H9 (cell line): ENCODE data around the gene KSR1. TPM values are rescaled to one million over a fixed set of nuclear protein-coding genes. Genes with fewer than 3 reads are reported as not detected.

ENCODE experiments used
- DNase-seq: peaks from one replicate; pipeline ENCODE4 v3.0.0-alpha.2; 2017
- H2AFZ ChIP-seq: one replicate; pipeline ENCODE4 v1.6.1; 2013; ENCODE audit warnings: mild to moderate bottlenecking, low read length, control low read depth, moderate library complexity
- H2AK5ac ChIP-seq: 2 replicates; pipeline ENCODE4 v1.6.1; 2013; ENCODE audit warnings: low read length, control low read depth, mixed read lengths; ENCODE audit not compliant: insufficient read length
- H2BK120ac ChIP-seq: one replicate; pipeline ENCODE4 v1.6.1; 2013; ENCODE audit warnings: low read depth, mild to moderate bottlenecking, low read length, control low read depth, inconsistent platforms; ENCODE audit not compliant: poor library complexity, severe bottlenecking
- H2BK12ac ChIP-seq: 2 replicates; pipeline ENCODE4 v1.6.1; 2013; ENCODE audit warnings: low read length, control low read depth, mixed read lengths, low read depth; ENCODE audit not compliant: insufficient read length
- H2BK15ac ChIP-seq: 2 replicates; pipeline ENCODE4 v1.6.1; 2013; ENCODE audit warnings: low read depth, low read length, control low read depth
- H2BK20ac ChIP-seq: one replicate; pipeline ENCODE4 v1.6.1; 2013; ENCODE audit warnings: low read depth, mild to moderate bottlenecking, low read length, control low read depth, inconsistent platforms; ENCODE audit not compliant: poor library complexity, severe bottlenecking
- H2BK5ac ChIP-seq: 2 replicates; pipeline ENCODE4 v1.6.1; 2013; ENCODE audit warnings: low read length, control low read depth, mixed read lengths; ENCODE audit not compliant: insufficient read length
- H3K14ac ChIP-seq: 2 replicates; pipeline ENCODE4 v1.6.1; 2013; ENCODE audit warnings: low read length, control low read depth; ENCODE audit not compliant: insufficient read depth
- H3K18ac ChIP-seq: 2 replicates; pipeline ENCODE4 v1.6.1; 2013; ENCODE audit warnings: low read depth, mild to moderate bottlenecking, mixed read lengths, low read length, control low read depth; ENCODE audit not compliant: insufficient read length
- H3K23ac ChIP-seq: 2 replicates; pipeline ENCODE4 v1.6.1; 2013; ENCODE audit warnings: low read length, control low read depth, mixed read lengths, low read depth; ENCODE audit not compliant: insufficient read length
- H3K23me2 ChIP-seq: 2 replicates; pipeline ENCODE4 v1.6.1; 2013; ENCODE audit warnings: low read depth, mild to moderate bottlenecking, mixed read lengths, low read length, control low read depth; ENCODE audit not compliant: insufficient read length, poor library complexity, severe bottlenecking
- H3K27ac ChIP-seq: 2 replicates; pipeline ENCODE4 v1.5.1; 2013; ENCODE audit warnings: low read length, control low read depth, mixed read lengths, low read depth; ENCODE audit not compliant: insufficient read length
- H3K27me3 ChIP-seq: 2 replicates; pipeline ENCODE4 v1.6.1; 2013; ENCODE audit warnings: low read length, control low read depth, inconsistent platforms; ENCODE audit not compliant: insufficient read depth
- H3K4ac ChIP-seq: 2 replicates; pipeline ENCODE4 v1.6.1; 2013; ENCODE audit warnings: low read depth, mild to moderate bottlenecking, control low read depth, inconsistent platforms, low read length, moderate library complexity
- H3K4me1 ChIP-seq: 2 replicates; pipeline ENCODE4 v1.6.1; 2013; ENCODE audit warnings: low read length, control low read depth, inconsistent platforms; ENCODE audit not compliant: insufficient read depth
- H3K4me2 ChIP-seq: 2 replicates; pipeline ENCODE4 v1.6.1; 2013; ENCODE audit warnings: low read length, control low read depth, mixed read lengths; ENCODE audit not compliant: insufficient read length, insufficient read depth
- H3K56ac ChIP-seq: 2 replicates; pipeline ENCODE4 v1.6.1; 2013; ENCODE audit warnings: low read depth, mild to moderate bottlenecking, mixed read lengths, low read length, control low read depth; ENCODE audit not compliant: insufficient read length
- H3K79me1 ChIP-seq: 2 replicates; pipeline ENCODE4 v1.6.1; 2013; ENCODE audit warnings: low read depth, mild to moderate bottlenecking, moderate library complexity, low read length, control low read depth, inconsistent platforms; ENCODE audit not compliant: insufficient read depth, poor library complexity, severe bottlenecking
- H3K79me2 ChIP-seq: 2 replicates; pipeline ENCODE4 v1.6.1; 2013; ENCODE audit warnings: low read length, control low read depth, inconsistent platforms; ENCODE audit not compliant: insufficient read depth
- H3K9ac ChIP-seq: 2 replicates; pipeline ENCODE4 v1.6.1; 2013; ENCODE audit warnings: low read length, control low read depth, mixed read lengths; ENCODE audit not compliant: insufficient read length; ENCODE audit errors: extremely low read depth
- H3K9me3 ChIP-seq: one replicate; pipeline ENCODE4 v1.6.1; 2013; ENCODE audit warnings: low read depth, low read length, inconsistent platforms; ENCODE audit not compliant: control insufficient read depth
- H3T11ph ChIP-seq: one replicate; pipeline ENCODE4 v1.6.1; 2013; ENCODE audit warnings: mild to moderate bottlenecking, low read length, control low read depth, inconsistent platforms
- H4K20me1 ChIP-seq: one replicate; pipeline ENCODE4 v1.6.1; 2013; ENCODE audit not compliant: control insufficient read depth, insufficient read length, insufficient read depth
- H4K5ac ChIP-seq: 2 replicates; pipeline ENCODE4 v1.6.1; 2013; ENCODE audit warnings: low read depth, mild to moderate bottlenecking, mixed read lengths, low read length, control low read depth; ENCODE audit not compliant: insufficient read length
- H4K8ac ChIP-seq: replicated peaks from 2 replicates; pipeline ENCODE4 v1.6.1; 2013; ENCODE audit warnings: low read length, control low read depth, mixed read lengths, low read depth; ENCODE audit not compliant: insufficient read length
- H4K91ac ChIP-seq: 2 replicates; pipeline ENCODE4 v1.6.1; 2013; ENCODE audit warnings: low read depth, mild to moderate bottlenecking, moderate library complexity, mixed read lengths, low read length, control low read depth; ENCODE audit not compliant: insufficient read length
- H3K27ac Mint-ChIP-seq, 3 experiments: 2 replicates in 2 of 3; 3 replicates in 1 of 3; pipeline ENCODE4 v1.8.0; 2020 to 2021; ENCODE audit warnings: mixed read lengths in 3 of 3, mild to moderate bottlenecking in 1 of 3, moderate library complexity in 1 of 3
- H3K27me3 Mint-ChIP-seq: 2 replicates; pipeline ENCODE4 v1.8.0; 2021; ENCODE audit warnings: low read depth, mild to moderate bottlenecking, moderate library complexity, mixed read lengths
- H3K36me3 Mint-ChIP-seq, 3 experiments: 2 replicates in 2 of 3; 3 replicates in 1 of 3; pipeline ENCODE4 v1.8.0; 2020 to 2021; ENCODE audit warnings: low read depth in 3 of 3, mixed read lengths in 3 of 3; ENCODE audit not compliant: insufficient read depth in 1 of 3
- H3K4me1 Mint-ChIP-seq, 2 experiments: 2 replicates each; pipeline ENCODE4 v1.8.0; 2020; ENCODE audit warnings: mixed read lengths in 2 of 2
- H3K4me3 Mint-ChIP-seq, 2 experiments: 2 replicates in 1 of 2; 3 replicates in 1 of 2; pipeline ENCODE4 v1.8.0; 2020 to 2021; ENCODE audit warnings: mild to moderate bottlenecking in 2 of 2, mixed read lengths in 2 of 2, moderate library complexity in 1 of 2
- H3K9me3 Mint-ChIP-seq, 2 experiments: 2 replicates in 1 of 2; 3 replicates in 1 of 2; pipeline ENCODE4 v1.8.0; 2020; ENCODE audit warnings: mild to moderate bottlenecking in 2 of 2, mixed read lengths in 2 of 2, moderate library complexity in 1 of 2
- WGBS: extraction: QIAGEN DNeasy Blood & Tissue Kit; methylation state at CpG from one replicate; pipeline ENCODE4 v1.1.7; 2013; ENCODE audit warnings: missing lambda C conversion rate, low lambda C conversion rate, mixed read lengths; ENCODE audit not compliant: insufficient read length; ENCODE audit errors: extremely low coverage; 5-methylcytosine and 5-hydroxymethylcytosine counted together
- total RNA-seq: library from RNA; stranded (reverse); gene quantifications from 2 replicates; pipeline ENCODE4 v1.2.1, GENCODE V29; 2021
- TF ChIP-seq, protein P1 (sequence below): fragments of 200-600 bp; sonication (generic); conservative IDR thresholded peaks from 3 replicates; pipeline ENCODE4 v1.8.0; 2021; ENCODE audit warnings: antibody characterized with exemption, mild to moderate bottlenecking

Gene KSR1
- total RNA-seq, 1 experiment from 2014 or later = 44.9 TPM

GRCh38 chr17:27458524-27458908 lies 2.3 kb downstream of the KSR1 start:
- Histone ChIP-seq H3K56ac (no peak overlapping the region), H3K14ac (no peak overlapping the region), H3T11ph (no peak overlapping the region), H3K4me2 (peak overlapping the region; percentile 20), H3K23me2 (peaks cover 11% of the 10 kb centered on the region), H2BK120ac (no peak overlapping the region), H4K8ac (no peak overlapping the region), H4K91ac (no peak overlapping the region), H3K79me2 (peaks cover 15% of the 10 kb centered on the region; the same call in 1 of the 2 replicates), H3K79me1 (no peaks in the 10 kb centered on the region), H3K23ac (no peak overlapping the region), H3K4ac (no peak overlapping the region), H2BK15ac (no peak overlapping the region), H2BK20ac (no peak overlapping the region), H2BK5ac (no peak overlapping the region), H3K27me3 (no peaks in the 10 kb centered on the region; the same call in 1 of the 2 replicates), H2AFZ (no peak overlapping the region), H2AK5ac (no peak overlapping the region), H3K27ac (no peak overlapping the region), H3K18ac (no peak overlapping the region), H3K9me3 (no peaks in the 10 kb centered on the region), H2BK12ac (no peak overlapping the region), H3K9ac (no peak overlapping the region), H4K5ac (no peak overlapping the region), H4K20me1 (no peaks in the 10 kb centered on the region), H3K4me1 (peaks cover 7% of the 10 kb centered on the region; the same call in 1 of the 2 replicates)
- H3K36me3 Mint-ChIP-seq = peaks cover 0 to 2% (median 0%) of the 10 kb centered on the region in 3 experiments; a peak in 1 of 7 replicates
- WGBS = no CpG with 5 or more reads among the region's 6 CpGs
- H3K4me3 Mint-ChIP-seq = peak overlapping the region; percentile 82 to 92
- H3K27ac Mint-ChIP-seq = 0 out of 7 replicates have a peak overlapping the region, but pooled peaks of 1 of the 3 experiments have one; percentile 5
- TF ChIP-seq, protein P1, sequence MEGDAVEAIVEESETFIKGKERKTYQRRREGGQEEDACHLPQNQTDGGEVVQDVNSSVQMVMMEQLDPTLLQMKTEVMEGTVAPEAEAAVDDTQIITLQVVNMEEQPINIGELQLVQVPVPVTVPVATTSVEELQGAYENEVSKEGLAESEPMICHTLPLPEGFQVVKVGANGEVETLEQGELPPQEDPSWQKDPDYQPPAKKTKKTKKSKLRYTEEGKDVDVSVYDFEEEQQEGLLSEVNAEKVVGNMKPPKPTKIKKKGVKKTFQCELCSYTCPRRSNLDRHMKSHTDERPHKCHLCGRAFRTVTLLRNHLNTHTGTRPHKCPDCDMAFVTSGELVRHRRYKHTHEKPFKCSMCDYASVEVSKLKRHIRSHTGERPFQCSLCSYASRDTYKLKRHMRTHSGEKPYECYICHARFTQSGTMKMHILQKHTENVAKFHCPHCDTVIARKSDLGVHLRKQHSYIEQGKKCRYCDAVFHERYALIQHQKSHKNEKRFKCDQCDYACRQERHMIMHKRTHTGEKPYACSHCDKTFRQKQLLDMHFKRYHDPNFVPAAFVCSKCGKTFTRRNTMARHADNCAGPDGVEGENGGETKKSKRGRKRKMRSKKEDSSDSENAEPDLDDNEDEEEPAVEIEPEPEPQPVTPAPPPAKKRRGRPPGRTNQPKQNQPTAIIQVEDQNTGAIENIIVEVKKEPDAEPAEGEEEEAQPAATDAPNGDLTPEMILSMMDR = no peak
- DNase-seq = peak; percentile 74
- H3K4me1 Mint-ChIP-seq = peaks cover 54 to 58% of the 10 kb centered on the region in 2 experiments
- H3K9me3 Mint-ChIP-seq = peaks cover 0 to 2% of the 10 kb centered on the region in 2 experiments; a peak in 2 of 5 replicates
- peaks cover 14% of the 10 kb centered on the region for H3K27me3 Mint-ChIP-seq
